GM12878 (cell line): Measurements from ENCODE around the gene ASS1. TPM values are rescaled to one million over a fixed set of nuclear protein-coding genes. Genes with fewer than 3 reads are reported as not detected.

ENCODE experiments used
- ATF2 ChIP-seq: IDR thresholded peaks from 2 replicates; pipeline ENCODE4 v1.6.1; 2012; ENCODE audit warnings: low read length, inconsistent platforms
- BCLAF1 ChIP-seq: fragments of 450-650 bp; IDR thresholded peaks from 2 replicates; pipeline ENCODE4 v1.6.1; 2017; ENCODE audit warnings: antibody characterized with exemption, mild to moderate bottlenecking, moderate library complexity
- CHD1 ChIP-seq: IDR thresholded peaks from 2 replicates; pipeline ENCODE4 v1.6.1; 2012; ENCODE audit warnings: low read depth, low read length, improper control_type of control experiment
- CHD4 ChIP-seq: fragments of 200-600 bp; sonication (generic); IDR thresholded peaks from 2 replicates; pipeline ENCODE4 v1.6.1; 2016; ENCODE audit warnings: mild to moderate bottlenecking
- E2F4 ChIP-seq: IDR thresholded peaks from 2 replicates; pipeline ENCODE4 v1.6.1; 2012; ENCODE audit warnings: low read depth, low read length, improper control_type of control experiment
- GABPA ChIP-seq: IDR thresholded peaks from 2 replicates; pipeline ENCODE4 v1.6.1; 2014; ENCODE audit warnings: antibody characterized with exemption, low read depth, mild to moderate bottlenecking, inconsistent platforms
- IKZF1 ChIP-seq: fragments of 450-650 bp; conservative IDR thresholded peaks from 2 replicates; pipeline ENCODE4 v1.6.1; 2017; ENCODE audit warnings: antibody characterized with exemption, mild to moderate bottlenecking
- NFIC ChIP-seq: IDR thresholded peaks from 2 replicates; pipeline ENCODE4 v1.6.1; 2012; ENCODE audit warnings: low read depth, mild to moderate bottlenecking, inconsistent platforms, low read length, moderate library complexity
- NRF1 ChIP-seq: conservative IDR thresholded peaks from 2 replicates; pipeline ENCODE4 v1.6.1; 2011; ENCODE audit warnings: mild to moderate bottlenecking, low read depth, low read length, improper control_type of control experiment
- POLR2AphosphoS2 ChIP-seq: IDR thresholded peaks from 2 replicates; pipeline ENCODE4 v1.6.1; 2011; ENCODE audit warnings: low read depth, mild to moderate bottlenecking, low read length, improper control_type of control experiment, moderate library complexity
- PRDM15 ChIP-seq: fragments of 450-650 bp; formaldehyde crosslinking; IDR thresholded peaks from 2 replicates; pipeline ENCODE4 v1.4.0; 2020; ENCODE audit warnings: mild to moderate bottlenecking, moderate library complexity
- RUNX3 ChIP-seq: IDR thresholded peaks from 2 replicates; pipeline ENCODE4 v1.6.1; 2012; ENCODE audit warnings: low read length, inconsistent platforms
- TAF1 ChIP-seq: IDR thresholded peaks from 2 replicates; pipeline ENCODE4 v1.6.1; 2011; ENCODE audit warnings: mild to moderate bottlenecking, low read depth, low read length, borderline replicate concordance
- USF2 ChIP-seq: IDR thresholded peaks from 2 replicates; pipeline ENCODE4 v1.6.1; 2011; ENCODE audit warnings: low read depth, low read length, improper control_type of control experiment, borderline replicate concordance
- ZBTB11 ChIP-seq: fragments of 450-650 bp; formaldehyde crosslinking; IDR thresholded peaks from 2 replicates; pipeline ENCODE4 v1.5.0; 2022; ENCODE audit warnings: mild to moderate bottlenecking, missing genetic modification characterization
- ZNF207 ChIP-seq: fragments of 450-650 bp; IDR thresholded peaks from 2 replicates; pipeline ENCODE4 v1.6.1; 2014; ENCODE audit warnings: antibody characterized with exemption, mild to moderate bottlenecking, borderline replicate concordance
- polyA plus RNA-seq, 11 experiments: library from polyadenylated mRNA; depleted of rRNA in 4 of 11; unstranded in 6 of 11; stranded (reverse) in 5 of 11; fragments of >200 nt; fragmentation: Nextera tagmentation in 4 of 11; fragmentation: Illumina TruSeq in 1 of 11; extraction: Ambion mirVana in 4 of 11; extraction: Trizol in 1 of 11; gene quantifications; 1 replicate in 1 of 11; 2 replicates in 10 of 11; pipeline versions ENCODE4 v1.2.1 to v1.2.3, GENCODE V29; 2011 to 2016; ENCODE audit warnings: inconsistent platforms in 2 of 11, missing spikeins in 2 of 11, low read depth in 1 of 11
- total RNA-seq, 4 experiments: library from RNA; depleted of rRNA in 3 of 4; stranded (reverse); fragments of >200 nt in 3 of 4; fragmentation: Illumina TruSeq in 1 of 4; extraction: Trizol in 1 of 4; gene quantifications; 2 replicates each; pipeline versions ENCODE4 v1.2.1 to v1.2.3, GENCODE V29; 2013 to 2021

The ASS1 gene
- total and polyA plus RNA-seq, 10 of the 15 experiments (the other 5 are each of a cell fraction or from before 2014, with no cell fraction given), result 0.10 to 6.1 (median 0.28) TPM; not detected in 3

GRCh38 chr9:130549093-130549735, 104.5 kb downstream of the ASS1 start (continued):
- TF ChIP-seq BCLAF1 (no peak), ATF2 (no peak), NFIC (no peak), ZNF207 (no peak), E2F4 (no peak), POLR2AphosphoS2 (no peak), ZBTB11 (CRISPR knock-in tag) (no peak), GABPA (peak; percentile 57; the same call in 1 of the 2 replicates), RUNX3 (no peak), CHD1 (no peak), TAF1 (no peak), CHD4 (no peak), PRDM15 (no peak), USF2 (peak; percentile 2; the same call in 1 of the 2 replicates), IKZF1 (no peak), NRF1 (no peak)
